ENCODE results near the gene FASN.

FASN gene

GRCh38 chr17:82087961-82088837 lies 9.8 kb downstream of the FASN start:
- no peaks in the 10 kb centered on the region for H3K27me3 ChIP-seq (ENCODE audit: control insufficient read depth in 2 of 2, insufficient read depth in 2 of 2, low read length in 2 of 2)
- H3K36me3 ChIP-seq (ENCODE audit: control insufficient read depth in 2 of 2, insufficient read depth in 2 of 2, low read length in 2 of 2), result peaks cover 47 to 82% of the 10 kb centered on the region in 2 donors
- H3K27ac ChIP-seq (ENCODE audit: low read depth in 2 of 2, low read length in 2 of 2), result no peak overlapping the region
- no peaks in the 10 kb centered on the region for H3K4me1 ChIP-seq (ENCODE audit: control insufficient read depth in 2 of 2, insufficient read depth in 2 of 2, low read length in 2 of 2)
- H3K9ac ChIP-seq (ENCODE audit: low read depth in 1 of 2, low read length in 2 of 2), result no peak overlapping the region
- no peak overlapping the region for H3K4me3 ChIP-seq (ENCODE audit: low read length in 2 of 2)
- H3K9me3 ChIP-seq (ENCODE audit: control insufficient read depth in 2 of 2, low read length in 2 of 2), result no peaks in the 10 kb centered on the region

- no peak overlapping the region for H3K27ac ChIP-seq (ENCODE audit: low read depth in 2 of 2, low read length in 2 of 2)
- no peaks in the 10 kb centered on the region for H3K9me3 ChIP-seq (ENCODE audit: control insufficient read depth in 2 of 2, low read length in 2 of 2)
- no peak overlapping the region for H3K4me3 ChIP-seq (ENCODE audit: low read length in 2 of 2)
- H3K36me3 ChIP-seq (ENCODE audit: control insufficient read depth in 2 of 2, insufficient read depth in 2 of 2, low read length in 2 of 2), result peaks cover 52 to 85% of the 10 kb centered on the region in 2 donors
- no peaks in the 10 kb centered on the region for H3K27me3 ChIP-seq (ENCODE audit: control insufficient read depth in 2 of 2, insufficient read depth in 2 of 2, low read length in 2 of 2)
- H3K4me1 ChIP-seq (ENCODE audit: control insufficient read depth in 2 of 2, insufficient read depth in 2 of 2, low read length in 2 of 2), result no peaks in the 10 kb centered on the region
- H3K9ac ChIP-seq (ENCODE audit: low read depth in 1 of 2, low read length in 2 of 2), result no peak overlapping the region
Measured at GRCh38 chr17:82086941-82087906, 10.8 kb downstream of the FASN start.

- Histone ChIP-seq H3K4me1 (ENCODE audit: control insufficient read depth in 2 of 2, insufficient read depth in 2 of 2, low read length in 2 of 2) (no peaks in the 10 kb centered on the region), H3K27me3 (ENCODE audit: control insufficient read depth in 2 of 2, insufficient read depth in 2 of 2, low read length in 2 of 2) (no peaks in the 10 kb centered on the region), H3K36me3 (ENCODE audit: control insufficient read depth in 2 of 2, insufficient read depth in 2 of 2, low read length in 2 of 2) (peaks cover 51 to 78% of the 10 kb centered on the region in 2 donors), H3K4me3 (ENCODE audit: low read length in 2 of 2) (no peak overlapping the region), H3K27ac (ENCODE audit: low read depth in 2 of 2, low read length in 2 of 2) (no peak overlapping the region), H3K9ac (ENCODE audit: low read depth in 1 of 2, low read length in 2 of 2) (no peak overlapping the region), H3K9me3 (ENCODE audit: control insufficient read depth in 2 of 2, low read length in 2 of 2) (no peaks in the 10 kb centered on the region)
Measured at GRCh38 chr17:82085931-82086764, 11.9 kb downstream of the FASN start.

GRCh38 chr17:82085031-82085861 lies 12.8 kb downstream of the FASN start:
- Histone ChIP-seq H3K4me1 (ENCODE audit: control insufficient read depth in 2 of 2, insufficient read depth in 2 of 2, low read length in 2 of 2) (no peaks in the 10 kb centered on the region), H3K9ac (ENCODE audit: low read depth in 1 of 2, low read length in 2 of 2) (no peak overlapping the region), H3K9me3 (ENCODE audit: control insufficient read depth in 2 of 2, low read length in 2 of 2) (no peaks in the 10 kb centered on the region), H3K27ac (ENCODE audit: low read depth in 2 of 2, low read length in 2 of 2) (no peak overlapping the region), H3K27me3 (ENCODE audit: control insufficient read depth in 2 of 2, insufficient read depth in 2 of 2, low read length in 2 of 2) (no peaks in the 10 kb centered on the region), H3K4me3 (ENCODE audit: low read length in 2 of 2) (no peak overlapping the region), H3K36me3 (ENCODE audit: control insufficient read depth in 2 of 2, insufficient read depth in 2 of 2, low read length in 2 of 2) (peaks cover 53 to 78% of the 10 kb centered on the region in 2 donors)

- peaks cover 53 to 80% of the 10 kb centered on the region in 2 donors for H3K36me3 ChIP-seq (ENCODE audit: control insufficient read depth in 2 of 2, insufficient read depth in 2 of 2, low read length in 2 of 2)
- no peaks in the 10 kb centered on the region for H3K9me3 ChIP-seq (ENCODE audit: control insufficient read depth in 2 of 2, low read length in 2 of 2)
- no peak overlapping the region for H3K4me3 ChIP-seq (ENCODE audit: low read length in 2 of 2)
Measured at GRCh38 chr17:82084373-82085030, 13.5 kb downstream of the FASN start.

GRCh38 chr17:82083533-82084359 lies 14.3 kb downstream of the FASN start:
- peaks cover 57 to 78% of the 10 kb centered on the region in 2 donors for H3K36me3 ChIP-seq (ENCODE audit: control insufficient read depth in 2 of 2, insufficient read depth in 2 of 2, low read length in 2 of 2)
- no peaks in the 10 kb centered on the region for H3K4me1 ChIP-seq (ENCODE audit: control insufficient read depth in 2 of 2, insufficient read depth in 2 of 2, low read length in 2 of 2)
- no peak overlapping the region for H3K27ac ChIP-seq (ENCODE audit: low read depth in 2 of 2, low read length in 2 of 2)
- no peaks in the 10 kb centered on the region for H3K9me3 ChIP-seq (ENCODE audit: control insufficient read depth in 2 of 2, low read length in 2 of 2)
- no peaks in the 10 kb centered on the region for H3K27me3 ChIP-seq (ENCODE audit: control insufficient read depth in 2 of 2, insufficient read depth in 2 of 2, low read length in 2 of 2)
- H3K9ac ChIP-seq (ENCODE audit: low read depth in 1 of 2, low read length in 2 of 2), result no peak overlapping the region
- H3K4me3 ChIP-seq (ENCODE audit: low read length in 2 of 2), result no peak overlapping the region

More at GRCh38 chr17:82084373-82085030, 13.5 kb downstream of the FASN start:
- no peak overlapping the region for H3K9ac ChIP-seq (ENCODE audit: low read depth in 1 of 2, low read length in 2 of 2)
- no peaks in the 10 kb centered on the region for H3K27me3 ChIP-seq (ENCODE audit: control insufficient read depth in 2 of 2, insufficient read depth in 2 of 2, low read length in 2 of 2)
- no peaks in the 10 kb centered on the region for H3K4me1 ChIP-seq (ENCODE audit: control insufficient read depth in 2 of 2, insufficient read depth in 2 of 2, low read length in 2 of 2)
- no peak overlapping the region for H3K27ac ChIP-seq (ENCODE audit: low read depth in 2 of 2, low read length in 2 of 2)

- no peaks in the 10 kb centered on the region for H3K27me3 ChIP-seq (ENCODE audit: control insufficient read depth in 2 of 2, insufficient read depth in 2 of 2, low read length in 2 of 2)
- H3K9me3 ChIP-seq (ENCODE audit: control insufficient read depth in 2 of 2, low read length in 2 of 2), result no peaks in the 10 kb centered on the region
- H3K36me3 ChIP-seq (ENCODE audit: control insufficient read depth in 2 of 2, insufficient read depth in 2 of 2, low read length in 2 of 2), result peaks cover 50 to 74% of the 10 kb centered on the region in 2 donors
- no peak overlapping the region for H3K9ac ChIP-seq (ENCODE audit: low read depth in 1 of 2, low read length in 2 of 2)
- no peaks in the 10 kb centered on the region for H3K4me1 ChIP-seq (ENCODE audit: control insufficient read depth in 2 of 2, insufficient read depth in 2 of 2, low read length in 2 of 2)
- no peak overlapping the region for H3K4me3 ChIP-seq (ENCODE audit: low read length in 2 of 2)
- no peak overlapping the region for H3K27ac ChIP-seq (ENCODE audit: low read depth in 2 of 2, low read length in 2 of 2)
Measured at GRCh38 chr17:82083009-82083408, 15.0 kb downstream of the FASN start.

- H3K9ac ChIP-seq (ENCODE audit: low read depth in 1 of 2, low read length in 2 of 2), result no peak overlapping the region
- no peaks in the 10 kb centered on the region for H3K9me3 ChIP-seq (ENCODE audit: control insufficient read depth in 2 of 2, low read length in 2 of 2)
- H3K36me3 ChIP-seq (ENCODE audit: control insufficient read depth in 2 of 2, insufficient read depth in 2 of 2, low read length in 2 of 2), result peaks cover 48 to 68% of the 10 kb centered on the region in 2 donors
- no peak overlapping the region for H3K4me3 ChIP-seq (ENCODE audit: low read length in 2 of 2)
- no peak overlapping the region for H3K27ac ChIP-seq (ENCODE audit: low read depth in 2 of 2, low read length in 2 of 2)
- no peaks in the 10 kb centered on the region for H3K4me1 ChIP-seq (ENCODE audit: control insufficient read depth in 2 of 2, insufficient read depth in 2 of 2, low read length in 2 of 2)
- no peaks in the 10 kb centered on the region for H3K27me3 ChIP-seq (ENCODE audit: control insufficient read depth in 2 of 2, insufficient read depth in 2 of 2, low read length in 2 of 2)
Measured at GRCh38 chr17:82082456-82082855, 15.6 kb downstream of the FASN start.

All from mucosa of rectum (tissue), 2 donors.